SU-DHL-6 (cell line): ENCODE measurements around the gene RASSF10.

ENCODE experiments used
- H2AFZ ChIP-seq: fragments of 200-600 bp; sonication (generic); 2 replicates; pipeline ENCODE4 v1.6.1; 2014; ENCODE audit warnings: low read depth, mild to moderate bottlenecking, moderate library complexity, mixed read lengths, antibody characterized with exemption, low read length; ENCODE audit not compliant: severe bottlenecking
- H3F3A ChIP-seq: fragments of 200-600 bp; shearing (Covaris generic); 2 replicates; pipeline ENCODE4 v1.6.0; 2016; ENCODE audit warnings: antibody characterized with exemption, mild to moderate bottlenecking; ENCODE audit not compliant: insufficient read depth
- H3K27ac ChIP-seq: fragments of 200-600 bp; sonication (generic); 2 replicates; pipeline ENCODE4 v1.5.1; 2016; ENCODE audit warnings: low read depth, mild to moderate bottlenecking, low read length, moderate library complexity, mixed read lengths
- H3K27me3 ChIP-seq: fragments of 200-600 bp; sonication (generic), shearing (Covaris generic); 2 replicates; pipeline ENCODE4 v1.6.0; 2014; ENCODE audit warnings: mild to moderate bottlenecking, low read length
- H3K36me3 ChIP-seq: fragments of 200-600 bp; sonication (generic); 2 replicates; pipeline ENCODE4 v1.6.1; 2014; ENCODE audit warnings: mild to moderate bottlenecking, low read length, mixed read lengths
- H3K4me2 ChIP-seq: fragments of 300-600, 200-600 bp; shearing (Covaris generic), sonication (generic); 2 replicates; pipeline ENCODE4 v1.6.0; 2014; ENCODE audit warnings: low read length, low read depth, mild to moderate bottlenecking; ENCODE audit not compliant: poor library complexity, severe bottlenecking
- H3K4me3 ChIP-seq: fragments of 200-600 bp; sonication (generic); 2 replicates; pipeline ENCODE4 v1.5.1; 2014; ENCODE audit warnings: antibody characterized with exemption, low read length, mild to moderate bottlenecking, mixed read lengths; ENCODE audit not compliant: insufficient read depth, poor library complexity, severe bottlenecking
- H3K79me2 ChIP-seq: fragments of 200-600 bp; sonication (generic); 2 replicates; pipeline ENCODE4 v1.6.1; 2014; ENCODE audit warnings: mild to moderate bottlenecking, low read length, moderate library complexity; ENCODE audit not compliant: insufficient read depth
- H3K9ac ChIP-seq: fragments of 200-600 bp; sonication (generic); 2 replicates; pipeline ENCODE4 v1.7.0; 2014; ENCODE audit warnings: mild to moderate bottlenecking, low read length
- H3K9me2 ChIP-seq: fragments of 200-600 bp; sonication (generic); replicated peaks from 2 replicates; pipeline ENCODE4 v1.6.1; 2014; ENCODE audit warnings: low read length; ENCODE audit not compliant: insufficient read depth
- H3K9me3 ChIP-seq: fragments of 200-600 bp; sonication (generic); 2 replicates; pipeline ENCODE4 v1.6.1; 2014; ENCODE audit warnings: low read length, mixed read lengths; ENCODE audit not compliant: insufficient read depth
- H4K20me1 ChIP-seq: fragments of 200-600 bp; sonication (generic); 2 replicates; pipeline ENCODE4 v1.6.1; 2014; ENCODE audit warnings: low read depth, mild to moderate bottlenecking, antibody characterized with exemption, low read length, moderate library complexity, mixed read lengths
- EZH2phosphoT487 ChIP-seq: fragments of 200-600 bp; sonication (generic), shearing (Covaris generic); conservative IDR thresholded peaks from 2 replicates; pipeline ENCODE4 v1.6.1; 2018; ENCODE audit warnings: mild to moderate bottlenecking, antibody characterized with exemption, low read length, moderate library complexity, mixed read lengths
- TF ChIP-seq, protein P1 (sequence below): fragments of 200-600 bp; sonication (generic); IDR thresholded peaks from one replicate; pipeline ENCODE4 v1.5.1; 2017; ENCODE audit warnings: antibody characterized with exemption, mild to moderate bottlenecking, low read length, moderate library complexity; ENCODE audit not compliant: insufficient read depth, poor library complexity, severe bottlenecking

Gene RASSF10

DNA sequence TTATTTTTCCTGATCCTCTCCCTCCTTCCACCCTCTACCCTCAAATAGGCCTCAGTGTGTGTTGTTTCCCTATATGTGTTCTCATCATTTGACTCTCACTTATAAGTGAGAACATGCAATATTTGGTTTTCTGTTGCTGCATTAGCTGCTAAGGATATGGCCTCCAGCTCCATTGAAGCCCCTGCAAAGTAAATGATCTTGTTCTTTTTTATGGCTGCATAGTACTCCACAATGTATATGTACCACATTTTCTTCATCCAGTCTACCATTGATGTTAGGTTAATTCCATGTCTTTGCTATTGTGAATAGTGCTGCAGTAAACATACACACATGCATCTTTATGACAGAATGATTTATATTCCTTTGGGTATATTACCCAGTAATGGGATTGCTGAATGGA lies 13.3 kb upstream of the RASSF10 start:
- Histone ChIP-seq H3K79me2 (no peaks in the 10 kb centered on the region), H3K9me2 (no peaks in the 10 kb centered on the region), H3K4me3 (no peak overlapping the region), H3K9ac (no peak overlapping the region), H3K4me2 (no peak overlapping the region), H2AFZ (no peak overlapping the region), H4K20me1 (no peaks in the 10 kb centered on the region), H3K27me3 (no peaks in the 10 kb centered on the region), H3K9me3 (no peaks in the 10 kb centered on the region), H3K36me3 (no peaks in the 10 kb centered on the region), H3F3A (no peaks in the 10 kb centered on the region), H3K27ac (no peak overlapping the region)
- no peak for TF ChIP-seq EZH2phosphoT487
- TF ChIP-seq, protein P1, sequence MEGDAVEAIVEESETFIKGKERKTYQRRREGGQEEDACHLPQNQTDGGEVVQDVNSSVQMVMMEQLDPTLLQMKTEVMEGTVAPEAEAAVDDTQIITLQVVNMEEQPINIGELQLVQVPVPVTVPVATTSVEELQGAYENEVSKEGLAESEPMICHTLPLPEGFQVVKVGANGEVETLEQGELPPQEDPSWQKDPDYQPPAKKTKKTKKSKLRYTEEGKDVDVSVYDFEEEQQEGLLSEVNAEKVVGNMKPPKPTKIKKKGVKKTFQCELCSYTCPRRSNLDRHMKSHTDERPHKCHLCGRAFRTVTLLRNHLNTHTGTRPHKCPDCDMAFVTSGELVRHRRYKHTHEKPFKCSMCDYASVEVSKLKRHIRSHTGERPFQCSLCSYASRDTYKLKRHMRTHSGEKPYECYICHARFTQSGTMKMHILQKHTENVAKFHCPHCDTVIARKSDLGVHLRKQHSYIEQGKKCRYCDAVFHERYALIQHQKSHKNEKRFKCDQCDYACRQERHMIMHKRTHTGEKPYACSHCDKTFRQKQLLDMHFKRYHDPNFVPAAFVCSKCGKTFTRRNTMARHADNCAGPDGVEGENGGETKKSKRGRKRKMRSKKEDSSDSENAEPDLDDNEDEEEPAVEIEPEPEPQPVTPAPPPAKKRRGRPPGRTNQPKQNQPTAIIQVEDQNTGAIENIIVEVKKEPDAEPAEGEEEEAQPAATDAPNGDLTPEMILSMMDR: no peak

DNA sequence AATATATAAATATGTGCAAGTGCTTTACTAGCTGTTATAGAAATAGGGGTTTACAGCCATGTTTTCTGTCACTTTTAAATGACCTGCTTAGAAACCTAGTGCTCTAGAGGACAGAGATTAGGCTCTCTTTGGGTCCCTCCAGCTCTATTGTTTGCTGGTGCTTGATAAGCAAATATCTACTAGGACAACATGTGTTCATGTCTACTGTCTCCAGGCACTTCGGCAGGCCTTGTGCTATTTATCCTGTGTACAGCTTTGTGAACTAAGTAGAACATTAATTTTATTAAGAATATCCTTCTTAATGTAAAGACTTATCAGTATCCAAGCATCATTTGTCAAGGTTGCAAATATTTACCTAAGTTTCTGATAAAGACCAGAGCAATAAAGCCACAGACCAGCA lies 11.9 kb upstream of the RASSF10 start:
- Histone ChIP-seq H3K27me3 (no peaks in the 10 kb centered on the region), H3K9me3 (no peaks in the 10 kb centered on the region), H3K4me2 (no peak overlapping the region), H3K36me3 (no peaks in the 10 kb centered on the region), H3K27ac (no peak overlapping the region), H3K9ac (no peak overlapping the region), H2AFZ (no peak overlapping the region), H3K9me2 (no peaks in the 10 kb centered on the region), H3K4me3 (no peak overlapping the region), H4K20me1 (no peaks in the 10 kb centered on the region), H3K79me2 (no peaks in the 10 kb centered on the region), H3F3A (no peaks in the 10 kb centered on the region)
- TF ChIP-seq, protein P1: no peak
- TF ChIP-seq EZH2phosphoT487: no peak

DNA sequence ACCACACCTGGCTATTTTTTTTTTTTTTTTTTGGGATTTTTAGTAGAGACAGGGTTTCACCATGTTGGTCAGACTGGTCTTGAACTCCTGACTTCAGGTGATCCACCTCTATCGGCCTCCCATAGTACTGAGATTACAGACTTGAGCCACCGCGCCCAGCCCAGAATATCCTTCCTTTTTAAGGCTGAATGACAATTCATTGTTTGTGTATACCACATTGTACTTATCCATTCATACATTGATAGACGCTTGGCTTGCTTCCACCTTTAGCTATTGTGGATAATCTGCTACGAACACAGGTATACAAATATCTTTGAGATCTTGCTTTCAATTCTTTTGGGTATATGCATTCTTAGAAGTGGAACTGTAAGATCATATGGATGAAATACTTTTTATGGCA lies 10.8 kb upstream of the RASSF10 start:
- Histone ChIP-seq H3K79me2 (no peaks in the 10 kb centered on the region), H3K27ac (no peak overlapping the region), H2AFZ (no peak overlapping the region), H3F3A (no peaks in the 10 kb centered on the region), H3K27me3 (no peaks in the 10 kb centered on the region), H3K36me3 (no peaks in the 10 kb centered on the region), H3K9me3 (no peaks in the 10 kb centered on the region), H3K9ac (no peak overlapping the region), H3K4me3 (no peak overlapping the region), H4K20me1 (no peaks in the 10 kb centered on the region), H3K9me2 (no peaks in the 10 kb centered on the region), H3K4me2 (no peak overlapping the region)
- TF ChIP-seq EZH2phosphoT487: no peak
- TF ChIP-seq, protein P1: no peak
